ENCODE measurements around the gene FANCF. TPM values are rescaled to one million over a fixed set of nuclear protein-coding genes. Genes with fewer than 3 reads are reported as not detected.
"Not testable (repeated sequence)": the region's sequence is repeated elsewhere in the genome, so short reads cannot be mapped to it uniquely, and the experiment has no call there.

Gene FANCF
- total RNA-seq, 8 experiments from 2014 or later, result 5.4 to 17.3 (median 13.8) TPM

DNA sequence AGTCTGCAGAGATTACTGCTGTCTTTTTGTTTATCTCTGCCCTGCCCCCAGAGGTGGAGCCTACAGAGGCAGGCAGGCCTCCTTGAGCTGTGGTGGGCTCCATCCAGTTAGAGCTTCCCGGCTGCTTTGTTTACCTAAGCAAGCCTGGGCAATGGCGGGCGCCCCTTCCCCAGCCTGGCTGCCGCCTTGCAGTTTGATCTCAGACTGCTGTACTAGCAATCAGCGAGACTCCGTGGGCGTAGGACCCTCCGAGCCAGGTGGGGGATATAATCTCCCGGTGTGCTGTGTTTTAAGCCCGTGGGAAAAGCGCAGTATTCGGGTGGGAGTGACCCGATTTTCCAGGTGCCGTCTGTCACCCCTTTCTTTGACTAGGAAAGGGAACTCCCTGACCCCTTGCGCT lies 26.7 kb upstream of the FANCF start:
- WGBS, 10 experiments, result 40% methylated on average over 1 of the region's 15 CpGs; no CpG with 5 or more reads in 9 of the 10 experiments
- ATAC-seq (replicated peaks in 6 of 8); H3K27ac ChIP-seq; in situ Hi-C loops (cut with MboI; ENCODE audit: low pct_unique_long_range_greater_than_20kb in 2 of 9, low sequenced_read_pairs in 9 of 9, unreplicated experiment in 9 of 9); H3K4me3 ChIP-seq; H3K4me1 ChIP-seq (replicated peaks in 1 of 2): not testable (repeated sequence)

DNA sequence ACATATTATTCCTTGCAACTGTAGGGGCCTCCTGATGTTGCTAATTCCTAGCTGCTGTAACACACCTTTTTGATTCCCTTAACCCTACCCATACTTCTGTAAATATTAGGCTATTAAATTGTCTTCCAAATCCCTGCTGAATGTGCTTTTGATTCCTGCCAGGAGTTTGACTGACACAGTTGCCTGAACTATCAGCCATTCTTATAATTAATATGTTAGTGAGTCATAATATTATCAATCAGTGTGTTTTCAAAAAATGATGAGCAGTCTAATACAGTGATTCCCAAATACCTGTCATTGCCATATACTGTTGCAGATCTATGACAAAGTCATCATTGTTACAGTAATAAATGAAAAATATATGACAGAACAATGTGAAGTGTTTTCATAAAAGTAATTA lies 15.9 kb upstream of the FANCF start:
- Histone ChIP-seq H3K4me1 (replicated peaks in 1 of 2) (no peaks in the 10 kb centered on the region), H3K4me3 (no peak overlapping the region), H3K27ac (no peak overlapping the region)
- in situ Hi-C loops (cut with MboI; ENCODE audit: low pct_unique_long_range_greater_than_20kb in 2 of 9, low sequenced_read_pairs in 9 of 9, unreplicated experiment in 9 of 9), result no loop called here
- ATAC-seq (replicated peaks in 6 of 8), result no peak

DNA sequence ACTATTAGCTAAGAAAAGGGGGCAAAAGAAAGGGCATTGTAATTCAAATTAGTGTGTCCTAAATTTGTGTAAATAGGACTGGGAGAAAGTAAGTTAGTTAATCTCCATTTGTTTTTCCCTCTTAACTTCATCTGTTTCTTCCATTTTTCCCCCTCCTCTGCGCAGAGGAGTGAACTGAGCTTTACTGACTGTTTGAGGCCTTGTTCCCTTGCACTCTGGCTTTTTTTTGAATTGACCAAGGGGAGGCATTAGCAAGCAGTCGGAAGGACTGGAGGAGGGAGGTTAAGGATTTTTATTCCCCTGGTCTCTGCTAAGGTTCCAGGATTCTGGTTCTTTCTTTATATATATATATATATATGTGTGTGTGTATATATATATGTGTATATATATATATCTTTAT lies 15.2 kb upstream of the FANCF start:
- no peak overlapping the region for H3K4me3 ChIP-seq
- no peaks in the 10 kb centered on the region for H3K4me1 ChIP-seq (replicated peaks in 1 of 2)
- in situ Hi-C loops (cut with MboI; ENCODE audit: low pct_unique_long_range_greater_than_20kb in 2 of 9, low sequenced_read_pairs in 9 of 9, unreplicated experiment in 9 of 9), result no loop called here
- no peak overlapping the region for H3K27ac ChIP-seq
- ATAC-seq (replicated peaks in 6 of 8), result no peak
- 0 to 80% (median 45%) methylated on average over 1 to 2 of the region's 2 CpGs; no CpG with 5 or more reads in 3 of the 10 experiments for WGBS, 10 experiments

DNA sequence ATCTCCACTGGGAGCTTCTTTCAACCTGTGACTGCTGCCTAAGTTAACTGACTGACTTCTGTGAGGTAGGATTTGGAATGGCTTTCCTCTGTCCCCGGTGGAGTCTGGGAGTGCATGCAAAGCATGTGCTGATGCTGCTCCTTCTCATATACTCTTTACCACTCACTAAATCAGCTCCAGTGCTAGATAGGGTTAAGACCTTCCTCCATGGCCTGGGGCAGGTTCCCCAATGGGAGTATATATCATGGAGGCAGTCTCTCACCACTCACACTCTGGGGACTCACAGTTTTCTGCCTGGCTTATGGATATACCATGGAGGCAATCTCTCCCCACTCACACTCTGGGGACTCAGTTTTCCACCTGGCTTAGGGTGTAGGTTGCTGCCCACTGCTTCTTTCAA lies 10.1 kb upstream of the FANCF start:
- Histone ChIP-seq H3K27ac (no peak overlapping the region), H3K4me3 (no peak overlapping the region), H3K4me1 (replicated peaks in 1 of 2) (no peaks in the 10 kb centered on the region)
- peak in 1 of 8 experiments; percentile 41 for ATAC-seq (replicated peaks in 6 of 8)
- in situ Hi-C loops (cut with MboI; ENCODE audit: low pct_unique_long_range_greater_than_20kb in 2 of 9, low sequenced_read_pairs in 9 of 9, unreplicated experiment in 9 of 9), result no loop called here
- no CpG with 5 or more reads among the region's 1 CpG for WGBS, 10 experiments

DNA sequence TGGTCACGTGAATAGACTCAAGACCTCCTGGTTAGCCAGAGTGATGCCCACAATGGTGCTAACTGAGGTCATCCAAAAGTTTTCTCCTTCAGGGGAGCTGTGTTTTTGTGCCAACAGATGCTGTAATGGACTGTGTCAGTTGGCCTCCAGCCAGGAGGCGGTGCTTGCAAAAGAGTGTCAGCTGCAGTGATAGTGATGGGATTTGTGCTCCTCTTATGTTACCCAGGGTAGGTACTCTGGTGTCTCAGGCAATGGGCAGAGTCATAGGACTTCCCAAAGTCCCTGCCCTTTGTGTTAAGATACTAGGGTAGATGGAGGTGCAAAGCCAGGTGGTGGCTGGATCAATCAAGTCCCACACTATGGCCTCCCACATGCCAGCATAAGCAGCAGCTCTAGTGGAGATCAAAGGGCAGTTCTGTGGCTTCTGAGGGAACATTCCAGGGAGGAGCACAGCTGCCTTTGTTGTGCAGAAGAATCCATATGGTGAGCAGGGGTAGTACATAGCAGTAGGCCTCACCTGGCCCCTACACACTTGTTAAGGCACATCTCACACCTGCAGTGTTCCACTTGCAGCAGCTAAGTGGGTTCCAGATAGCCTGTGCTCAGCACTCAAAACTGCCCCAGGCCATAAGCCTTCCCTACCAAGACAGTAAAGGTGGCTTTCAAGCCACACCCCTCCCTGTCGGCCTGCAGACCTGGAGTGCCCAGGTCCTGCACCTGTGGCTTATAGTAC lies 9.4 kb upstream of the FANCF start:
- H3K27ac ChIP-seq, result no peak overlapping the region
- WGBS, 10 experiments, result 57 to 100% (median 87%) methylated on average over 1 to 3 of the region's 3 CpGs; no CpG with 5 or more reads in 3 of the 10 experiments
- peaks cover 0 to 3% of the 10 kb centered on the region in 2 donors for H3K4me1 ChIP-seq (replicated peaks in 1 of 2)
- ATAC-seq (replicated peaks in 6 of 8), result peak in 5 of 8 experiments; percentile 23 to 78 (median 47)
- no peak overlapping the region for H3K4me3 ChIP-seq
- in situ Hi-C loops (cut with MboI; ENCODE audit: low pct_unique_long_range_greater_than_20kb in 2 of 9, low sequenced_read_pairs in 9 of 9, unreplicated experiment in 9 of 9), result no loop called here

DNA sequence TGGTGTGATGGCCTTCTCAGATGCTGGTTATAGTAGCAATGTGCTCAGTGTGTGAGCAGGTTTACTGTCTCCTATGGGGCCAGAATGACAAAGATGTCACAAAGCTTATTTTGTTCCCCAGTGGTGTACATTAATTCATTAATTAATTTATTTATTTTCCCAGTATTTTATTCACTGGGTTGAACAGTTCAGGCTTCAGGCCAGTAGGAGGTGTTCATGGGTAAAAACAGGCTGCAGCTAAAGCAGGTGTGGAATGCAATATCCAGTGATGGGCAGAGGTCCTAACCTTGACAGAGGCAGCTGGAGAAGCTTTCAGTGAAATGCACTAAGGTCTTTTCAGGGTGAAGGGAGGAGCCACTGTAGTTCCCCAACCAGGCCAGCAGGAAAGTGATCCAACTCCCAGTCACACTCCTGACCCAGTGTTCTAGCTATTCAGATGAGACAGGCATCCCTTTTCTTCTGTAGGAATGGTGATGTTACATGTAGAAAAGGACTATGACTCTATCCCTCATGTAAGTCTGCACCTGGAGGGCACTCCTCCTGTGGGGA lies 7.8 kb upstream of the FANCF start:
- ATAC-seq (replicated peaks in 6 of 8), result no peak

DNA sequence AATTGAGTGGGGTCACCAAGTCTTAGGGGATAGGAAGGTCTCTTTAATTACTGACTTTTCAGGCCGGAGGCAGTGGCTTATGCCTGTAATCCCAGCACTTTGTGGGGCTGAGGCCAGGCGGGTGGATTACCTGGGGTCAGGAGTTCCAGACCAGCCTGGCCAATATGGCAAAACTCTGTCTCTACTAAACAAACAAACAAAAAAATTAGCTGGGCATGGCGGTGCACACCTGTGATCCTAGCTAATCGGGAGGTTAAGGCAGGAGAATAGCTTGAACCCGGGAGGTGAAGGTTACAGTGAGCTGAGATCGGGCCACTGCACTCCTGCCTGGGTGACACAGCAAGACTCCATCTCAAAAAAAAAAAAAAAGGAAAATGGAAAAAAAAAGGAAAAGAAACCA lies 1.8 kb upstream of the FANCF start:
- 72 to 100% (median 90%) methylated on average over 1 to 6 of the region's 6 CpGs; no CpG with 5 or more reads in 1 of the 10 experiments for WGBS, 10 experiments
- H3K27ac ChIP-seq, result no peak overlapping the region
- H3K4me1 ChIP-seq (replicated peaks in 1 of 2), result peaks cover 9 to 29% of the 10 kb centered on the region in 2 donors
- no peak for ATAC-seq (replicated peaks in 6 of 8)
- in situ Hi-C loops (cut with MboI; ENCODE audit: low pct_unique_long_range_greater_than_20kb in 2 of 9, low sequenced_read_pairs in 9 of 9, unreplicated experiment in 9 of 9), result no loop called here
- H3K4me3 ChIP-seq, result no peak overlapping the region

More for the DNA sequence above, 7.8 kb upstream of the FANCF start:
- H3K27ac ChIP-seq, result no peak overlapping the region
- in situ Hi-C loops (cut with MboI; ENCODE audit: low pct_unique_long_range_greater_than_20kb in 2 of 9, low sequenced_read_pairs in 9 of 9, unreplicated experiment in 9 of 9), result no loop called here
- no peak overlapping the region for H3K4me3 ChIP-seq
- peaks cover 0 to 3% of the 10 kb centered on the region in 2 donors for H3K4me1 ChIP-seq (replicated peaks in 1 of 2)

DNA sequence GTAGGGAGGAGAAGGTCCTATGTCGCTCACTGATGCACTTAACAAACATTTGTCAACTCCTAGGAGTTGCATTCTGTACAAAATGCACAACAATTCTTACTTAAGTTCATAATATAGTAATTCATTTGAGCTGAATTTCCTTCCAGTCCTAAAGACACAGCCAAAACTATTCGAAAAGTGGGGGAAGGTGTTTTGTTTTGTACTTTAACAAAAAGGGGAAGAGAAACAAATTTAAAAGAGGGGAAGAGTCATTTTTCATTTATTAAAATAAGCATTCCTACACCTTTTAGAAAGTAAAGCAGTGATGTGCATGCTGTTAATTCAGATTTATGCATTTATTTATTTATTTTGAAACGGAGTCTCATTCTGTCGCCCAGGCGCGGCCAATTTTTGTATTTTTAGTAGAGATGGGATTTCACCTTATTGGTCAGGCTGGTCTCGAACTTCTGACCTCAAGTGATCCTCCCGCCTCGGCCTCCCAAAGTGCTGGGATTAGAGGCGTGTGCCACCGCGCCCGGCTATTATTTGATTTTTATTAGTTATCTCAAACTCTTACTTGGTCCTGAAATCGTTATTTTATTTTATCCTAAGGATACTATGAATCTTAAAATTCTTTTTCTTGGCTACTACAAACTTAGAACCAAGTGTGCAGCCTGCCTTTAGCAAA lies 1.1 kb upstream of the FANCF start:
- in situ Hi-C loops (cut with MboI; ENCODE audit: low pct_unique_long_range_greater_than_20kb in 2 of 9, low sequenced_read_pairs in 9 of 9, unreplicated experiment in 9 of 9), result no loop called here
- 72 to 100% (median 95%) methylated on average over 2 to 14 of the region's 14 CpGs for WGBS, 10 experiments
- H3K4me1 ChIP-seq (replicated peaks in 1 of 2), result peaks cover 9 to 30% of the 10 kb centered on the region in 2 donors
- ATAC-seq (replicated peaks in 6 of 8), result no peak
- peak overlapping the region in 3 of 5 donors; percentile 86 to 99 (median 95) for H3K4me3 ChIP-seq
- H3K27ac ChIP-seq, result no peak overlapping the region

DNA sequence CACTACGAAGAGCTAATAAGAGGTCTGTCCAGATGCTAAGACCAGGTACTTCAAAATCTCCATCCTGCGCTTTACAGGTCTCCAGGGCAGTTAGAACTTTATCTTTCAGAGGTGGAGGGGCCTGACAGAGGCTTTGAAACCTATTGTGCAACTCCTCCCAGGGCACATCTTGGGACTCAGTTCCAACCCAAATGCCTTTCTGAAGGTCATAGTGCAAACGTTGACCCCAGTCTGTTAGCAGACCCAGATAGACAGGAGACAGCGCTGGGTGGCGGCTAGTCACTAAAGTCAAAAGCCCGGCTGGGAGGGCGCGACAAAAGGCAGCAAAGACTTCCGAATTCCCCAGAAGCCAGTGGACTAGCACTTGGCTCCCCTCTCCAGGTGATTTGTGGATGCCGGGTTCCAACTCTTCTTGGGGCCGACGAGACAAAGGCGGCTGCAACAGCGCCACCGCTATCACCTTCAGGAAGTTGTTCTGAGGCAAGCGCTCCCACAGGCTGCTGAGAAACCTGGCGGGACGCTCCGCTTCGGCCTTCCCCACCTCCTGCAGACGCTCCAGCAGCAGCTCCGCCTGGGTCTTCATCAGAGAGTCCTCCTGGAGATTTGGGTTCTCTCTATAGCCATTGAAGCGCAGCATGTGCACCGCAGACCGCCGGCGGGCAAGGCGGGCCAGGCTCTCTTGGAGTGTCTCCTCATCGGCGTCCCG lies 728 bp downstream of the FANCF start:
- Histone ChIP-seq H3K4me3 (peak overlapping the region; percentile 86 to 99 (median 92)), H3K27ac (peak overlapping the region; percentile 80 to 85), H3K4me1 (replicated peaks in 1 of 2) (peaks cover 9 to 27% of the 10 kb centered on the region in 2 donors)
- in situ Hi-C loops (cut with MboI; ENCODE audit: low pct_unique_long_range_greater_than_20kb in 2 of 9, low sequenced_read_pairs in 9 of 9, unreplicated experiment in 9 of 9), result no loop called here
- 0 to 86% (median 20%) methylated on average over 1 to 10 of the region's 31 CpGs; no CpG with 5 or more reads in 1 of the 10 experiments for WGBS, 10 experiments
- peak; percentile 48 to 71 (median 68) for ATAC-seq (replicated peaks in 6 of 8)

DNA sequence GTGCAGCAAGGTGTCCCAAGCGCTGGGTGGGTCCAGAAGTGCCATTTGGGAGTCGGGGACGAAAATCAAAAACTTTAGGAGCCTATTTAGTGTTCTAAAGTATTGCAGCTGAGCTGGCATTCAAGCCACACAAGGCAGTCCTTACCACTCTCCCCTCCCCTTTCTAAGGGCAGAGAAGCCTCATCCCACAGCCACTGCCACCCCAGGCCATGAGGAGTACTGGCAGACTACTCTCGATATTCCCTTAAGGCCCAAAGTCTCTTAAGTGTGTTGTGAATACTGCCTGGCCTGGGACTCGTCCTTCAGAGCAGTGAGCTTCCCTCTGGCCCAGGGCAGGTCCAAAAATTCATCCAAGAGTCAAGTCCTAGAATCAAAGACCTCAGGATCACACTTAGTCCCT lies 7.8 kb downstream of the FANCF start:
- 14 to 100% (median 62%) methylated on average over 1 to 4 of the region's 5 CpGs; no CpG with 5 or more reads in 4 of the 10 experiments for WGBS, 10 experiments
- Histone ChIP-seq H3K4me3 (no peak overlapping the region), H3K4me1 (replicated peaks in 1 of 2) (peaks cover 0 to 6% of the 10 kb centered on the region in 2 donors), H3K27ac (no peak overlapping the region)
- ATAC-seq (replicated peaks in 6 of 8), result no peak
- in situ Hi-C loops (cut with MboI; ENCODE audit: low pct_unique_long_range_greater_than_20kb in 2 of 9, low sequenced_read_pairs in 9 of 9, unreplicated experiment in 9 of 9), result no loop called here

DNA sequence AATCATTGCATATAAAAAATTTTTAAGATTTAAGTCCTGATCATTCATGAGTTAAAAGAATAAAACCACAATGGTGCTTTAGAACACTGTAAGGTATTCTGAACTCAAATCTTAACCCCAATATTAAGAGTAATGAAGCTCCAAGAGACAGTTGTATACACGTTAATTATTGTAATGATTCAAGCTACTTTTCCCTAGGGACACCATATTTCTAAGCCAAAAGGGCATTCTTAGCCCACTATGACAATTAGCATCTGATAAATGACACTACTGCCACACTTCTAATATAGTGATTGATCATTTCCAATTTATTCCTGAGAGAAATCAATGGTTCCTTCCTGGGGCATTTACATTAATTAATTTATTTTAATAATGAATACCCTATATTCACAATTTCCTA lies 21.7 kb downstream of the FANCF start:
- ATAC-seq (replicated peaks in 6 of 8), result peak in 4 of 8 experiments; percentile 25 to 71 (median 52)
- 0 to 50% (median 7%) methylated on average over 1 of the region's 1 CpG; no CpG with 5 or more reads in 4 of the 10 experiments for WGBS, 10 experiments
- H3K4me1 ChIP-seq (replicated peaks in 1 of 2), result peaks cover 3 to 28% of the 10 kb centered on the region in 2 donors
- in situ Hi-C loops (cut with MboI; ENCODE audit: low pct_unique_long_range_greater_than_20kb in 2 of 9, low sequenced_read_pairs in 9 of 9, unreplicated experiment in 9 of 9), result no loop called here
- H3K27ac ChIP-seq, result no peak overlapping the region
- no peak overlapping the region for H3K4me3 ChIP-seq

DNA sequence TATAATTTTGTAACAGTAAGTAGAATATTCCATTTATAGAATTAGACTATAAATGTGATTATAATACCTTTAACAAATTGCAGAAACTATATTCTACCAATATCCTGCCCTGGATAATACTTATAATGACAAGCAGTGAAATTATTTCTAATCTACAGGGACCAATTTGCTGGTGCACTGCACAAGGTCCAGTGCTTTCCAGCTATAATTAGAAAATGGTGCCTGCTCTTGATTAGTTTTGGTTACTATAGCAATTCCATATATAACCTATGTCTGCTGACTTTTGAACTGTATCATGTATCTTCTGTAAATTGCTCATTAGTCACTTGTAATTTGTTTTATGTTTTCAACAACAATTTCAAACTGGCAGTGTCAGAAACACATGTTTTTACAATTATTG lies 23.1 kb downstream of the FANCF start:
- no peak overlapping the region for H3K4me3 ChIP-seq
- in situ Hi-C loops (cut with MboI; ENCODE audit: low pct_unique_long_range_greater_than_20kb in 2 of 9, low sequenced_read_pairs in 9 of 9, unreplicated experiment in 9 of 9), result no loop called here
- ATAC-seq (replicated peaks in 6 of 8), result peak in 5 of 8 experiments; percentile 10 to 80 (median 75)
- no peak overlapping the region for H3K27ac ChIP-seq
- H3K4me1 ChIP-seq (replicated peaks in 1 of 2), result peaks cover 3 to 28% of the 10 kb centered on the region in 2 donors

DNA sequence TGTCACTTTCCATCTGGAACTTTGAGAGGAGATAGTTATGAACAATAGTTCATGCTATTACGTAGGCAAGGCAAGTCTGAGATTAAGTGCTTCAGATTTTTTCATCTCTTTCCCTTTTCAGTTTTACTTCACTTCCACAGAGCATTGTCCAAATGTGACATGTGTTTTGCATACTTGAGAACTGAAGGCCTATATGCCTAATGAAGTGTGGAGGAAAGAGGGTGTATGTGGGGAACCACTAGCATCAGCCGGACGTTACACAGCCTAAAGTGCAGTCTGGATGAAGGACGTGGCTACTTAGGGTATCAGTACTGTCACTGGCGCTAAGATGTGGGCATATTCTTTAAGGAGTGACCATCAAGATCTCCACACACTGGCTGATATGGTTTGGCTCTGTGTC lies 26.2 kb downstream of the FANCF start:
- 7 to 91% (median 88%) methylated on average over 1 to 5 of the region's 5 CpGs; no CpG with 5 or more reads in 3 of the 10 experiments for WGBS, 10 experiments
- in situ Hi-C loops (cut with MboI; ENCODE audit: low pct_unique_long_range_greater_than_20kb in 2 of 9, low sequenced_read_pairs in 9 of 9, unreplicated experiment in 9 of 9), result no loop called here
- no peak for ATAC-seq (replicated peaks in 6 of 8)
- Histone ChIP-seq H3K27ac (no peak overlapping the region), H3K4me3 (no peak overlapping the region), H3K4me1 (replicated peaks in 1 of 2) (peaks cover under 1 to 29% of the 10 kb centered on the region in 2 donors)

All from motor neuron (in vitro differentiated cells).